ENCODE measurements around the gene PDAP1.

DNA sequence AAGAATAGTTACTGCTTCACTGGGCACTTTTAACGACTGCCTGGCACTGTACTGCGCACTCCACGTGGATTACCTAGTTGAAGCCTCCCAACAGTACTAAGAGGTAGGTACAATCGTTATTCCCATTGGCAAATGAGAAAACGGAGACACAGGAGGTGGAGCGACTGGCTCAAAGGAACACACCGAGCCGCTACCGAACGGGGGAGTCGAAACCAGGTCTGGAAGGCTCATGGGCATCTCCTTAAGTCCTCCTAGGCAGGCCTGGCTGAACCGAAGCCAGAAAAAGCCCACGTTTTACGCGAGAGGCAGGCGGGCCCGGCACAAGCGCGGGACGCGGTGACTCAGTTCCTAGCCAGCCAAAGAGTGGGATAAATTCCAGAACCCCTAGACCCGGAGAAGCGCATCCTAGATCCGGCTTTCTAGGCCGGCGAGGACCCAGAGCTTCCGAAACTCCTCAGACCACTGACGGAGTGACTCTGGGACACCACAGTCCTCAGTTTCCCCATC lies 472 bp downstream of the PDAP1 start:
- TF ChIP-seq POLR2AphosphoS5 (IDR thresholded peaks at IDR 0.05): no peak
- TF ChIP-seq, protein P1, sequence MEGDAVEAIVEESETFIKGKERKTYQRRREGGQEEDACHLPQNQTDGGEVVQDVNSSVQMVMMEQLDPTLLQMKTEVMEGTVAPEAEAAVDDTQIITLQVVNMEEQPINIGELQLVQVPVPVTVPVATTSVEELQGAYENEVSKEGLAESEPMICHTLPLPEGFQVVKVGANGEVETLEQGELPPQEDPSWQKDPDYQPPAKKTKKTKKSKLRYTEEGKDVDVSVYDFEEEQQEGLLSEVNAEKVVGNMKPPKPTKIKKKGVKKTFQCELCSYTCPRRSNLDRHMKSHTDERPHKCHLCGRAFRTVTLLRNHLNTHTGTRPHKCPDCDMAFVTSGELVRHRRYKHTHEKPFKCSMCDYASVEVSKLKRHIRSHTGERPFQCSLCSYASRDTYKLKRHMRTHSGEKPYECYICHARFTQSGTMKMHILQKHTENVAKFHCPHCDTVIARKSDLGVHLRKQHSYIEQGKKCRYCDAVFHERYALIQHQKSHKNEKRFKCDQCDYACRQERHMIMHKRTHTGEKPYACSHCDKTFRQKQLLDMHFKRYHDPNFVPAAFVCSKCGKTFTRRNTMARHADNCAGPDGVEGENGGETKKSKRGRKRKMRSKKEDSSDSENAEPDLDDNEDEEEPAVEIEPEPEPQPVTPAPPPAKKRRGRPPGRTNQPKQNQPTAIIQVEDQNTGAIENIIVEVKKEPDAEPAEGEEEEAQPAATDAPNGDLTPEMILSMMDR (IDR thresholded peaks at IDR 0.05): no peak
